SK-N-SH (cell line): ENCODE measurements around the gene CNBD2. TPM values are rescaled to one million over a fixed set of nuclear protein-coding genes. Genes with fewer than 3 reads are reported as not detected.

Experiments used
- CTCF ChIA-PET: fragments of 300-600, 350-600 bp; formaldehyde crosslinking; extraction: SDS; loops from one replicate; lab custom pipeline; 2021; lab: Yijun Ruan, JAX
- POLR2A ChIA-PET: fragments of 350-600 bp; sonication (Branson Sonifier 250); formaldehyde crosslinking; extraction: SDS; loops from one replicate; lab custom pipeline; 2020; ENCODE audit warnings: antibody characterized with exemption, inconsistent platforms; lab: Yijun Ruan, JAX
- DNase-seq: peaks from one replicate; pipeline ENCODE4 v3.0.0; 2012
- H2AFZ ChIP-seq: fragments of 200-600 bp; sonication (generic); 2 replicates; pipeline ENCODE4 v1.8.1; 2016; ENCODE audit warnings: antibody characterized with exemption, mild to moderate bottlenecking, low read depth
- H3F3A ChIP-seq: fragments of 200-600 bp; sonication (generic); replicated peaks from 2 replicates; pipeline ENCODE3; 2016; ENCODE audit warnings: antibody characterized with exemption, mild to moderate bottlenecking; ENCODE audit not compliant: insufficient read depth
- H3K27ac ChIP-seq, 2 experiments: fragments of 200-500 bp in 1 of 2; fragments of 200-600 bp in 1 of 2; sonication (Bioruptor generic) in 1 of 2; sonication (generic), shearing (Covaris generic) in 1 of 2; 2 replicates each; pipeline versions ENCODE4 v1.5.1 to v1.6.1; 2014 to 2016; ENCODE audit warnings: low read depth in 2 of 2, inconsistent platforms in 1 of 2, low read length in 1 of 2, mild to moderate bottlenecking in 1 of 2, mixed read lengths in 1 of 2
- H3K27me3 ChIP-seq: fragments of 200-600 bp; sonication (generic), shearing (Covaris generic); 2 replicates; pipeline ENCODE4 v1.6.1; 2016; ENCODE audit warnings: mixed run types; ENCODE audit not compliant: insufficient read depth
- H3K36me3 ChIP-seq, 2 experiments: fragments of 200-500 bp in 1 of 2; fragments of 200-600 bp in 1 of 2; sonication (Bioruptor generic) in 1 of 2; sonication (generic) in 1 of 2; replicated peaks in 1 of 2; 2 replicates each; pipeline versions ENCODE3 to v1.5.1; 2014 to 2016; ENCODE audit warnings: low read length in 1 of 2, mild to moderate bottlenecking in 1 of 2; ENCODE audit not compliant: insufficient read depth in 2 of 2, control insufficient read depth in 1 of 2
- H3K4me1 ChIP-seq, 2 experiments: fragments of 200-500 bp in 1 of 2; fragments of 200-600 bp in 1 of 2; sonication (Bioruptor generic) in 1 of 2; sonication (generic), shearing (Covaris generic) in 1 of 2; 2 replicates each; pipeline versions ENCODE4 v1.5.1 to v1.6.1; 2014 to 2016; ENCODE audit warnings: low read depth in 1 of 2, low read length in 1 of 2, mixed run types in 1 of 2; ENCODE audit not compliant: insufficient read depth in 2 of 2, control insufficient read depth in 1 of 2
- H3K4me2 ChIP-seq: fragments of 200-600 bp; sonication (generic), shearing (Covaris generic); 2 replicates; pipeline ENCODE4 v1.6.1; 2017; ENCODE audit warnings: mixed run types
- H3K4me3 ChIP-seq, 2 experiments: fragments of 200-500 bp in 1 of 2; fragments of 200-600 bp in 1 of 2; sonication (Bioruptor generic) in 1 of 2; sonication (generic), shearing (Covaris generic) in 1 of 2; 2 replicates each; pipeline versions ENCODE4 v1.5.1 to v1.8.1; 2014 to 2016; ENCODE audit warnings: low read depth in 2 of 2, inconsistent platforms in 1 of 2, low read length in 1 of 2, mild to moderate bottlenecking in 1 of 2, mixed read lengths in 1 of 2, moderate library complexity in 1 of 2
- H3K79me2 ChIP-seq: fragments of 200-600 bp; sonication (generic); 2 replicates; pipeline ENCODE4 v1.8.1; 2017; ENCODE audit warnings: mild to moderate bottlenecking; ENCODE audit not compliant: insufficient read depth
- H3K9ac ChIP-seq: fragments of 200-600 bp; sonication (generic); 2 replicates; pipeline ENCODE4 v1.6.1; 2017; ENCODE audit warnings: mixed run types
- H3K9me2 ChIP-seq: fragments of 200-600 bp; sonication (generic); 2 replicates; pipeline ENCODE4 v1.6.1; 2017; ENCODE audit warnings: mixed run types
- H3K9me3 ChIP-seq: fragments of 200-600 bp; sonication (generic); 2 replicates; pipeline ENCODE4 v1.6.1; 2017; ENCODE audit warnings: mixed run types, mild to moderate bottlenecking, moderate library complexity
- H4K20me1 ChIP-seq: fragments of 200-600 bp; sonication (generic); 2 replicates; pipeline ENCODE4 v1.6.1; 2017; ENCODE audit warnings: mild to moderate bottlenecking, mixed run types; ENCODE audit not compliant: insufficient read depth
- ELF1 ChIP-seq: IDR thresholded peaks from 2 replicates; pipeline ENCODE4 v1.4.0; 2012
- EP300 ChIP-seq, 2 experiments: IDR thresholded peaks; 2 replicates each; pipeline versions ENCODE4 v1.4.0 to v1.6.1; 2012; ENCODE audit warnings: borderline replicate concordance in 1 of 2, low read depth in 1 of 2, low read length in 1 of 2
- GABPA ChIP-seq: IDR thresholded peaks from 2 replicates; pipeline ENCODE4 v1.4.0; 2012; ENCODE audit warnings: low read depth, mild to moderate bottlenecking
- GATA2 ChIP-seq: sonication (generic); formaldehyde crosslinking; IDR thresholded peaks from 2 replicates; pipeline ENCODE4 v1.5.0; 2020; ENCODE audit warnings: mild to moderate bottlenecking, missing genetic modification reagents
- JUND ChIP-seq: IDR thresholded peaks from 2 replicates; pipeline ENCODE4 v1.4.0; 2012
- MXI1 ChIP-seq: IDR thresholded peaks from 2 replicates; pipeline ENCODE4 v1.6.1; 2012; ENCODE audit warnings: mild to moderate bottlenecking, low read depth, low read length, improper control_type of control experiment
- NFIC ChIP-seq: IDR thresholded peaks from 2 replicates; pipeline ENCODE4 v1.4.0; 2012; ENCODE audit warnings: borderline replicate concordance
- RAD21 ChIP-seq: IDR thresholded peaks from 2 replicates; pipeline ENCODE4 v1.6.1; 2012; ENCODE audit warnings: mild to moderate bottlenecking, low read length
- RFX5 ChIP-seq: IDR thresholded peaks from 2 replicates; pipeline ENCODE4 v1.6.1; 2012; ENCODE audit warnings: mild to moderate bottlenecking, improper control_type of control experiment, low read length
- RXRA ChIP-seq: IDR thresholded peaks from 2 replicates; pipeline ENCODE4 v1.4.0; 2012; ENCODE audit warnings: low read depth, mild to moderate bottlenecking, borderline replicate concordance
- TAF1 ChIP-seq: IDR thresholded peaks from 2 replicates; pipeline ENCODE4 v1.6.1; 2012; ENCODE audit warnings: low read depth, mild to moderate bottlenecking, low read length, moderate library complexity, borderline replicate concordance
- TEAD4 ChIP-seq: IDR thresholded peaks from 2 replicates; pipeline ENCODE4 v1.4.0; 2012; ENCODE audit warnings: mild to moderate bottlenecking, borderline replicate concordance; ENCODE audit not compliant: insufficient read depth
- WGBS: methylation state at CpG from one replicate; pipeline ENCODE4 v1.1.6; 2017; ENCODE audit warnings: low lambda C conversion rate; 5-methylcytosine and 5-hydroxymethylcytosine counted together
- polyA plus RNA-seq, 3 experiments: library from polyadenylated mRNA; depleted of rRNA; stranded (reverse); fragments of >200 nt; gene quantifications; 2 replicates each; pipeline ENCODE4 v1.2.3, GENCODE V29; 2012
- TF ChIP-seq, protein P1 (sequence below): fragments of 150-350 bp; IDR thresholded peaks from 2 replicates; pipeline ENCODE4 v1.6.1; 2016; ENCODE audit warnings: mild to moderate bottlenecking, low read depth, low read length
- TF ChIP-seq, protein P2 (sequence below): IDR thresholded peaks from 2 replicates; pipeline ENCODE4 v1.4.0; 2012; ENCODE audit warnings: low read depth, borderline replicate concordance

The CNBD2 gene
- 5.6 and 6.6 TPM in 2 replicates for polyA plus RNA-seq (2012; rRNA removed)
- polyA plus RNA-seq (2012; cell fraction: cytosol; rRNA removed): 4.9 and 5.3 TPM in 2 replicates
- polyA plus RNA-seq (2012; cell fraction: nucleus; rRNA removed): 10.9 and 17.6 TPM in 2 replicates

DNA sequence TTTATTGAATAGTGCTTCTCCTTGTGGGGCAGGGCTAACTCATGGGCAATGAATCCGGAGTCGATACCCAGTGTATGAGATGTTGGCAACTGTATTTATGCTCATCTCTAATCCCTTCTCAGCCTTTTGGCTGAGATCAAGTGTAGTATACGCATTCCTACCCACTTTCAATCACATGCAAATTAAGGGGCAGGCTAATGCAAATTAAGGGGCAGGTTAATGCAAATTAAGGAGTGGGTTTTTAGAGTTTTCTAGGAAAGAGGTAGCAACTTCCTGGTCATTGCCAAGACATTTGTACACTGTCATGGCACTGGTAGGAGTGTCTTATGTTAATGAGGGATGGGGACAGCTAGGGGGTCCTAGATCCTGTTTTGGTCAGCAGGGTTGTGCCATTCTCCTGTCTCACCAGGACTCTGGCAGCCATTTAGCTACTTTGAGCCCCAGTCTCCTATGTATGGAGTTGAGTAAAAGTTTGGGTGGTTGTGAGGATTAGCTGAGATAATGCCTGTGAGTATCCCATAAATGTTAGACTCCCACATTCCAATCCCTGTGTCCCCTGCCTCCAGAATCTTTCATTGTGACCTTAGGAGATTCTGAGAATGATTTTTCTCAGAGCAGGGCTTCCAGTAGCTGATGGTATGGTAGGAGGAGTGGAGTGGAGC lies at the start of gene CNBD2:
Gene CNBD2 (plus strand): TSS at position 612 of the 662 bp plus-strand sequence. CDS start 173 bp downstream, outside the sequence.
- H3K9me3 ChIP-seq: no peaks in the 10 kb centered on the region
- WGBS: 92% methylated on average over 3 of the region's 3 CpGs
- H3K4me3 ChIP-seq: no peak within 1 kb of the TSS
- H3K9ac ChIP-seq: no peak within 1 kb of the TSS
- no peak within 1 kb of the TSS for H2AFZ ChIP-seq
- H3K79me2 ChIP-seq: no peaks in the 10 kb centered on the region
- no peak within 1 kb of the TSS for H3K4me2 ChIP-seq
- no peaks in the 10 kb centered on the region for H4K20me1 ChIP-seq
- no peak for TF ChIP-seq TEAD4
- no peak for TF ChIP-seq RFX5
- TF ChIP-seq ELF1: no peak
- no peak for TF ChIP-seq NFIC
- TF ChIP-seq MXI1: no peak
- H3K36me3 ChIP-seq: no peaks in the 10 kb centered on the region
- H3F3A ChIP-seq: no peaks in the 10 kb centered on the region
- DNase-seq: no peak
- POLR2A ChIA-PET: no interaction called here
- no peaks in the 10 kb centered on the region; the same call in 1 of the 2 replicates for H3K27me3 ChIP-seq
- no peak within 1 kb of the TSS for H3K27ac ChIP-seq
- peaks cover 0 to 2% of the 10 kb centered on the region in 2 experiments; a peak in 1 of 4 replicates for H3K4me1 ChIP-seq
- CTCF ChIA-PET: interaction anchor here (1.9 to 4.7 kb wide), 4 partner anchors 13 to 25 kb away, joined by 7 to 26 read pairs (median 10); partner anchors contain the start of gene SCAND1
- H3K9me2 ChIP-seq: no peaks in the 10 kb centered on the region

DNA sequence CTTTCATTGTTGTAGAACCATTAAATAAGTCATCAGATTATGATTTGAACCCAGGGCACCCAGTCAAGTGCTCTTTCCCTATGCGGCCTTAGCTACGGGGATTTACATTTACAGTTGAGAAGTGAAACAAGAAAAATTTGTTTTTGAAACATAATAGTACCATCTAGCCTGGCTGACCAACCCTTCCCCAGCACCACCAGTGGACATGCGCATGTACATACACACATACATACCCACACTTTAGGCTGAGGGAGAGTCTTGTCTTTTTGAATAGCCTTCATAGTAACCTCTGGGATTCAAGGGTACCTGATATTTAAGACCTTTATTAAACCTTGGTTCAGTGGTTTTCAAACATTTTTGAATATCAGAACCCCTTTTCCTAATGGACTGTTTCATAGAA lies 47.9 kb upstream of the CNBD2 start:
- Histone ChIP-seq H3K9me2 (no peaks in the 10 kb centered on the region), H3K4me1 (no peaks in the 10 kb centered on the region; a peak in 1 of 4 replicates), H3K27ac (no peak overlapping the region), H3K79me2 (no peaks in the 10 kb centered on the region), H3K4me3 (no peak overlapping the region), H3F3A (no peaks in the 10 kb centered on the region), H3K36me3 (peaks cover 18 to 38% of the 10 kb centered on the region in 2 experiments), H4K20me1 (no peaks in the 10 kb centered on the region), H2AFZ (no peak overlapping the region), H3K27me3 (no peaks in the 10 kb centered on the region), H3K9me3 (no peaks in the 10 kb centered on the region), H3K9ac (no peak overlapping the region), H3K4me2 (no peak overlapping the region)
- ChIA-PET CTCF (no interaction called here), POLR2A (no interaction called here)
- no peak for DNase-seq
- TF ChIP-seq TAF1 (no peak), JUND (no peak), RAD21 (no peak), GABPA (no peak), EP300 (IDR thresholded peaks at IDR 0.05; ENCODE audit: borderline replicate concordance in 1 of 2, low read depth in 1 of 2, low read length in 1 of 2) (no peak), GATA2 (CRISPR knock-in tag) (no peak), RXRA (no peak)
- TF ChIP-seq, protein P1, sequence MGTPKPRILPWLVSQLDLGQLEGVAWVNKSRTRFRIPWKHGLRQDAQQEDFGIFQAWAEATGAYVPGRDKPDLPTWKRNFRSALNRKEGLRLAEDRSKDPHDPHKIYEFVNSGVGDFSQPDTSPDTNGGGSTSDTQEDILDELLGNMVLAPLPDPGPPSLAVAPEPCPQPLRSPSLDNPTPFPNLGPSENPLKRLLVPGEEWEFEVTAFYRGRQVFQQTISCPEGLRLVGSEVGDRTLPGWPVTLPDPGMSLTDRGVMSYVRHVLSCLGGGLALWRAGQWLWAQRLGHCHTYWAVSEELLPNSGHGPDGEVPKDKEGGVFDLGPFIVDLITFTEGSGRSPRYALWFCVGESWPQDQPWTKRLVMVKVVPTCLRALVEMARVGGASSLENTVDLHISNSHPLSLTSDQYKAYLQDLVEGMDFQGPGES: no peak
- TF ChIP-seq, protein P2, sequence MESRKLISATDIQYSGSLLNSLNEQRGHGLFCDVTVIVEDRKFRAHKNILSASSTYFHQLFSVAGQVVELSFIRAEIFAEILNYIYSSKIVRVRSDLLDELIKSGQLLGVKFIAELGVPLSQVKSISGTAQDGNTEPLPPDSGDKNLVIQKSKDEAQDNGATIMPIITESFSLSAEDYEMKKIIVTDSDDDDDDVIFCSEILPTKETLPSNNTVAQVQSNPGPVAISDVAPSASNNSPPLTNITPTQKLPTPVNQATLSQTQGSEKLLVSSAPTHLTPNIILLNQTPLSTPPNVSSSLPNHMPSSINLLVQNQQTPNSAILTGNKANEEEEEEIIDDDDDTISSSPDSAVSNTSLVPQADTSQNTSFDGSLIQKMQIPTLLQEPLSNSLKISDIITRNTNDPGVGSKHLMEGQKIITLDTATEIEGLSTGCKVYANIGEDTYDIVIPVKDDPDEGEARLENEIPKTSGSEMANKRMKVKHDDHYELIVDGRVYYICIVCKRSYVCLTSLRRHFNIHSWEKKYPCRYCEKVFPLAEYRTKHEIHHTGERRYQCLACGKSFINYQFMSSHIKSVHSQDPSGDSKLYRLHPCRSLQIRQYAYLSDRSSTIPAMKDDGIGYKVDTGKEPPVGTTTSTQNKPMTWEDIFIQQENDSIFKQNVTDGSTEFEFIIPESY: no peak
- 95% methylated on average over 3 of the region's 3 CpGs for whole genome bisulfite sequencing
